Hepatocyte (in vitro differentiated cells): ENCODE results near the gene MB21D2. TPM values are rescaled to one million over a fixed set of nuclear protein-coding genes. Genes with fewer than 3 reads are reported as not detected.

Experiments used
- DNase-seq: peaks from one replicate; pipeline ENCODE4 v3.0.0-alpha.2; 2016; ENCODE audit warnings: low spot score
- H2AFZ ChIP-seq: fragments of 200-600 bp; sonication (generic); 2 replicates; pipeline ENCODE4 v1.6.0; 2016; ENCODE audit warnings: antibody characterized with exemption, mild to moderate bottlenecking
- H3K27ac ChIP-seq: fragments of 200-600 bp; sonication (generic); 2 replicates; pipeline ENCODE4 v1.5.1; 2016; ENCODE audit warnings: mild to moderate bottlenecking
- H3K27me3 ChIP-seq: fragments of 200-600 bp; sonication (generic); 2 replicates; pipeline ENCODE4 v1.6.1; 2016
- H3K36me3 ChIP-seq: fragments of 200-600 bp; sonication (generic); replicated peaks from 2 replicates; pipeline ENCODE4 v1.5.1; 2016; ENCODE audit warnings: low read depth; ENCODE audit not compliant: insufficient read depth
- H3K4me1 ChIP-seq: fragments of 200-600 bp; sonication (generic); 2 replicates; pipeline ENCODE4 v1.5.1; 2016; ENCODE audit warnings: mild to moderate bottlenecking, moderate library complexity; ENCODE audit not compliant: insufficient read depth
- H3K4me2 ChIP-seq: fragments of 200-600 bp; sonication (generic); 2 replicates; pipeline ENCODE4 v1.6.0; 2016
- H3K4me3 ChIP-seq: fragments of 200-600 bp; sonication (generic); 2 replicates; pipeline ENCODE4 v1.5.1; 2016; ENCODE audit warnings: mild to moderate bottlenecking
- H3K79me2 ChIP-seq: fragments of 200-600 bp; sonication (generic); 2 replicates; pipeline ENCODE4 v1.6.0; 2017; ENCODE audit warnings: mild to moderate bottlenecking
- H3K9me2 ChIP-seq: fragments of 200-600 bp; sonication (generic); replicated peaks from 2 replicates; pipeline ENCODE4 v1.6.0; 2017; ENCODE audit warnings: mild to moderate bottlenecking; ENCODE audit not compliant: insufficient read depth
- H3K9me3 ChIP-seq: fragments of 200-600 bp; sonication (generic); 2 replicates; pipeline ENCODE4 v1.5.1; 2016; ENCODE audit warnings: low read depth, mild to moderate bottlenecking
- H4K20me1 ChIP-seq: fragments of 200-600 bp; sonication (generic); 2 replicates; pipeline ENCODE4 v1.6.0; 2016; ENCODE audit warnings: mild to moderate bottlenecking; ENCODE audit not compliant: insufficient read depth, poor library complexity, severe bottlenecking
- CTCF ChIP-seq: fragments of 200-600 bp; sonication (generic); IDR thresholded peaks from 2 replicates; pipeline ENCODE4 v1.5.1; 2016; ENCODE audit warnings: antibody characterized with exemption, mild to moderate bottlenecking; ENCODE audit not compliant: poor library complexity
- EZH2 ChIP-seq: fragments of 200-600 bp; sonication (generic); IDR thresholded peaks from 2 replicates; pipeline ENCODE4 v1.6.1; 2016; ENCODE audit warnings: antibody characterized with exemption, mild to moderate bottlenecking, borderline replicate concordance
- EZH2phosphoT487 ChIP-seq: fragments of 200-600 bp; sonication (generic); IDR thresholded peaks from one replicate; pipeline ENCODE4 v1.6.1; 2018; ENCODE audit warnings: antibody characterized with exemption, mild to moderate bottlenecking, low read depth, moderate library complexity; ENCODE audit not compliant: unreplicated experiment, severe bottlenecking
- WGBS: methylation state at CpG from one replicate; pipeline ENCODE4 v1.1.6; 2016; ENCODE audit warnings: low lambda C conversion rate; ENCODE audit errors: missing lambda C conversion rate; 5-methylcytosine and 5-hydroxymethylcytosine counted together
- polyA plus RNA-seq: library from polyadenylated mRNA; unstranded; fragments of >200 nt; fragmentation: Nextera tagmentation; extraction: Ambion mirVana; gene quantifications from 2 replicates; pipeline ENCODE4 v1.2.1, GENCODE V29; 2016
- total RNA-seq: library from RNA; depleted of rRNA; stranded (reverse); fragments of >200 nt; gene quantifications from 2 replicates; pipeline ENCODE4 v1.2.3, GENCODE V29; 2014

MB21D2 gene
- total and polyA plus RNA-seq, 2 experiments from 2014 or later = 9.1 to 22.1 TPM

- H3K79me2 ChIP-seq = no peaks in the 10 kb centered on the region
- no peaks in the 10 kb centered on the region for H3K9me3 ChIP-seq
- H3K27ac ChIP-seq = no peak overlapping the region
- no peak for TF ChIP-seq EZH2phosphoT487
- TF ChIP-seq EZH2 = no peak
- TF ChIP-seq CTCF = no peak
- H4K20me1 ChIP-seq = no peaks in the 10 kb centered on the region
- H3K36me3 ChIP-seq = no peaks in the 10 kb centered on the region
- no peaks in the 10 kb centered on the region for H3K9me2 ChIP-seq
- H3K4me2 ChIP-seq = no peak overlapping the region
- WGBS = 72% methylated on average over 7 of the region's 7 CpGs
- H3K4me3 ChIP-seq = no peak overlapping the region
- DNase-seq = no peak
- H3K27me3 ChIP-seq = no peaks in the 10 kb centered on the region
- H3K4me1 ChIP-seq = no peaks in the 10 kb centered on the region
- no peak overlapping the region for H2AFZ ChIP-seq
Measured at GRCh38 chr3:192758654-192759053, 159.0 kb downstream of the MB21D2 start.

- no peaks in the 10 kb centered on the region for H3K27me3 ChIP-seq
- no peaks in the 10 kb centered on the region for H3K9me2 ChIP-seq
- no peak for DNase-seq
- H2AFZ ChIP-seq = no peak overlapping the region
- H3K4me3 ChIP-seq = no peak overlapping the region
- H3K9me3 ChIP-seq = no peaks in the 10 kb centered on the region
- TF ChIP-seq EZH2phosphoT487 = no peak
- TF ChIP-seq EZH2 = no peak
- TF ChIP-seq CTCF = no peak
- H3K4me1 ChIP-seq = no peaks in the 10 kb centered on the region
- no peak overlapping the region for H3K4me2 ChIP-seq
- H3K27ac ChIP-seq = no peak overlapping the region
- no peaks in the 10 kb centered on the region for H3K79me2 ChIP-seq
- no peaks in the 10 kb centered on the region for H4K20me1 ChIP-seq
- WGBS = 34% methylated on average over 2 of the region's 2 CpGs
- no peaks in the 10 kb centered on the region for H3K36me3 ChIP-seq
Measured at GRCh38 chr3:192751148-192751547, 166.5 kb downstream of the MB21D2 start.

- H3K27ac ChIP-seq = no peak overlapping the region
- H3K79me2 ChIP-seq = no peaks in the 10 kb centered on the region
- no peak for DNase-seq
- H3K4me1 ChIP-seq = no peaks in the 10 kb centered on the region
- H3K4me2 ChIP-seq = no peak overlapping the region
- no peak overlapping the region for H2AFZ ChIP-seq
- no peaks in the 10 kb centered on the region for H3K36me3 ChIP-seq
- 43% methylated on average over 5 of the region's 5 CpGs for WGBS
- no peaks in the 10 kb centered on the region for H3K9me2 ChIP-seq
- no peaks in the 10 kb centered on the region for H4K20me1 ChIP-seq
- H3K27me3 ChIP-seq = no peaks in the 10 kb centered on the region
- H3K4me3 ChIP-seq = no peak overlapping the region
- TF ChIP-seq CTCF = no peak
- TF ChIP-seq EZH2phosphoT487 = no peak
- TF ChIP-seq EZH2 = no peak
- no peaks in the 10 kb centered on the region for H3K9me3 ChIP-seq
Measured at GRCh38 chr3:192750201-192750600, 167.5 kb downstream of the MB21D2 start.

GRCh38 chr3:192747746-192748145, 169.9 kb downstream of the MB21D2 start:
- H3K4me3 ChIP-seq = no peak overlapping the region
- DNase-seq = no peak
- no peak overlapping the region for H3K4me2 ChIP-seq
- no peaks in the 10 kb centered on the region for H3K79me2 ChIP-seq
- H3K27ac ChIP-seq = no peak overlapping the region
- no peaks in the 10 kb centered on the region for H4K20me1 ChIP-seq
- H2AFZ ChIP-seq = no peak overlapping the region
- H3K27me3 ChIP-seq = no peaks in the 10 kb centered on the region
- H3K4me1 ChIP-seq = no peaks in the 10 kb centered on the region
- no peak for TF ChIP-seq CTCF
- no peak for TF ChIP-seq EZH2phosphoT487
- no peaks in the 10 kb centered on the region for H3K9me2 ChIP-seq
- 43% methylated on average over 3 of the region's 3 CpGs for WGBS
- no peaks in the 10 kb centered on the region for H3K36me3 ChIP-seq
- H3K9me3 ChIP-seq = no peaks in the 10 kb centered on the region
